MM.1S (cell line): ENCODE measurements around the gene PGPEP1.

Experiments
- EZH2 ChIP-seq: fragments of 300-600 bp; sonication (generic); optimal IDR thresholded peaks from 2 replicates; pipeline ENCODE3; 2017; ENCODE audit warnings: low read depth, mild to moderate bottlenecking, antibody characterized with exemption, low read length, mixed read lengths
- TF ChIP-seq, protein P1 (sequence below): fragments of 300-600 bp; sonication (generic); IDR thresholded peaks from 2 replicates; pipeline ENCODE4 v1.5.1; 2016; ENCODE audit warnings: antibody characterized with exemption, low read length, mixed read lengths

DNA sequence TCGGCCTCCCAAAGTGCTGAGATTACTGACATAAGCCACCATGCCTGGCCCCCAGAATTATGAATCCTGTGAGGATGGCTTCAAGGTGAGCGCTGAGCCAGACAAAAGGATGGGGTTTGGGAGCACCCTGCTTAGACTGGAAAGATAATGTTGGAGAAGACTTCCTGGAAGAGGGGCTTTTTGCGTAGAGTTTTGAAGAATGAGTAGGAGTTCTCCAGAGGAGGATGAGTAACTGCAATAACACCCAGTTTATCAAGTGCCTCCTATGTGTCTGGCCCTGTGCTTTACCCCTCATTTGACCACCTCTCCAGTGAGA lies 44.9 kb downstream of the PGPEP1 start:
- TF ChIP-seq, protein P1, sequence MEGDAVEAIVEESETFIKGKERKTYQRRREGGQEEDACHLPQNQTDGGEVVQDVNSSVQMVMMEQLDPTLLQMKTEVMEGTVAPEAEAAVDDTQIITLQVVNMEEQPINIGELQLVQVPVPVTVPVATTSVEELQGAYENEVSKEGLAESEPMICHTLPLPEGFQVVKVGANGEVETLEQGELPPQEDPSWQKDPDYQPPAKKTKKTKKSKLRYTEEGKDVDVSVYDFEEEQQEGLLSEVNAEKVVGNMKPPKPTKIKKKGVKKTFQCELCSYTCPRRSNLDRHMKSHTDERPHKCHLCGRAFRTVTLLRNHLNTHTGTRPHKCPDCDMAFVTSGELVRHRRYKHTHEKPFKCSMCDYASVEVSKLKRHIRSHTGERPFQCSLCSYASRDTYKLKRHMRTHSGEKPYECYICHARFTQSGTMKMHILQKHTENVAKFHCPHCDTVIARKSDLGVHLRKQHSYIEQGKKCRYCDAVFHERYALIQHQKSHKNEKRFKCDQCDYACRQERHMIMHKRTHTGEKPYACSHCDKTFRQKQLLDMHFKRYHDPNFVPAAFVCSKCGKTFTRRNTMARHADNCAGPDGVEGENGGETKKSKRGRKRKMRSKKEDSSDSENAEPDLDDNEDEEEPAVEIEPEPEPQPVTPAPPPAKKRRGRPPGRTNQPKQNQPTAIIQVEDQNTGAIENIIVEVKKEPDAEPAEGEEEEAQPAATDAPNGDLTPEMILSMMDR, result no peak
- no peak for TF ChIP-seq EZH2
